ENCODE results near the gene NKD2.

NKD2 gene

DNA sequence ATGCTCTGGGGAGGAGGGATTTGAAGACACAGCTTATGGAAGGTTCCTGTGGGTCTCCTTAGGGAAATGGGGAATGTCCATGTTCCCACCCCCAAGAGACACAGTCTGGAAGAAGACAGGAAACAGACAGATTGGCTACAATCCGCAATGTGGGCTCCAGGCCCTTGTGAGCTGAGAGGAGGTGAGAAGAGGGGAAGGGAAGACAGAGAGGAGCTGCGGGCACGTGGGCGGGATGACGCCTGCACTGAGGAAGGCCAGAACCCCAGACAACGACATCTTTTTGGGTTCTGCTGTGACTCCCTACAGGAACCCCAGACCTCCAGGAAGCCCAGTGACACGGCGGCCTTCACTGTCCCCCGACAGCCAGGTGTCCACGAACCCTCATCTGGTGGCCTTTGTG is 29.9 kb upstream of the NKD2 start:
- DNase-seq (ENCODE audit: low read depth, low spot score), result no peak

DNA sequence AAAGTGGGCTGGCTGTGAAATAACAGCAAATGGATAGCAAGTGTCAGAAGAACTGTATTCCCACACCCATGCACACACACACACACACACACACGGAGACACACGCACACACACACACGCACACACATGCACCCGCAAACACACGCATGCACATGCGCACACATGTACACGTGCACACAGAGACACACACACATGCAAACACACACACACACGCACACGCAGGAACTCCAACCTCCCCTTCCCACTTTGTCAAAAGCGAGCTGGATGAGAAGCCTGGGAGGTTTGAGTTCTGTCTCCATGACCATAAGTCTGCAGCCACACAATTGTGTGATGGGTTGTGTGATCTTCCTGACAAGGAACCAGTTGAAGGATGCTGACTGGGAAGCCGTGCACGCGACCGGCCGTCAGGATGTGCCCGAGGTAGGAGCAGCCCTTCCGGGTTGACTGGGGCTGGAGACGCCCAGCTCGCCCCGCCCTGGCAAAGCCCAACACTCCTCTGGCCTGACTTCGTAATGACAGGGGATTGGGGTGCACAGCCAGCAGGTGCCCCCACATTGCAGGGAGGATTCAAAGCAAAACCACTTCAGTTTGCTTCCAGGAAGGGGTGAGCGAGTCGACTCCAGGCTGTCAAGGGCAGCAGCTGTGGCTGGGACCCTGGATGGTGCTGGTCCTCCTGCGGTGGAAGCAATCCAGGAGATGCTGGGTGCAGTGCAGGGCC is 29.3 kb upstream of the NKD2 start:
- no peak for DNase-seq (ENCODE audit: low read depth, low spot score)

DNA sequence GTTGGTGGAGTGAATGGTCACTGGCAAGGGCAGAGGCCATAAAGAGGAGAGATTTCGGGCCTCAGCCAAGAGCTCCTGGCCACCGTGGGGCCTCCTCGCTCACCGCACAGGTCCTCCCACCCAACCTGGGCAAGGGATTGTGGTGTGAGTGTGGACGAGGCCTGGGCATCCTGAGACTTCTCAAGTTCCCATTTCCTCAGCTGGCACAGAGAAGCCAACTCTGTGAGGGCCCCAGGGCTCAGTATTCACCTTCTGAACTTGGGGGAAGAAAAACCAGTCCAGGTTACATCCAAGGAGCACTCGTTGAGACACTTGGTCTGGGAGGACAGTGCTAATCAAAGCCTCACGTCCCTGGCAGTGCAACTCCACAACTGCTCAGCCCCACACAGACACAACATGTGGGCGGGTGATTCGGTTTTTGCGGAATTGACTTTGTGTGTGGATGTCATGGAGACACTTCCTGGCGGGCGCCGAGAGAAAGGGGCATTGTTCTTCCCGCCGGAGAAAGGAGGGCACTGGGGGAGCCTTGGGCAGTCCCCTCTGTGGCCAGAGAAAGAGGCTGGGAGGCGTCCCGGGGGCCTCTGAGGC is 28.5 kb upstream of the NKD2 start:
- DNase-seq (ENCODE audit: low read depth, low spot score), result peak; percentile 62

DNA sequence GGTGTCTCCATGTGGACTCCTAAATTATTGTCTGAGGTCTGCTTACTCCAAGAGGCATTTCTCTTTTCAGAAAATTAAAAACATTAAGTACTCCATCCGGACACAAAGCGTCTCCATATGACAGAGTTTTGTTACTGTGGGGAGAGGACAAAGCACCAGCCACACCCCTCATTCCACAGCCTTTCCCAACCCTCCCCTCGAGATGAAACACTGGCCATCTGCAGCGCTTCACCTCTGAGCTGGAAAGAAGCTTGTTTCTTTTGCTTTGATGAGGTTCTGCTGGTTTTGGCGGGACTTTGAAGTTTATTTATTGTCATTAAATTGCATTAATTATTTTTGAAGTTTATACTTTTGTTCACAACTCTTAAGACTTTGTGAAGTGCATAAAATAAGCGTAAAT is 27.6 kb upstream of the NKD2 start:
- peak; percentile 60 for DNase-seq (ENCODE audit: low read depth, low spot score)

DNA sequence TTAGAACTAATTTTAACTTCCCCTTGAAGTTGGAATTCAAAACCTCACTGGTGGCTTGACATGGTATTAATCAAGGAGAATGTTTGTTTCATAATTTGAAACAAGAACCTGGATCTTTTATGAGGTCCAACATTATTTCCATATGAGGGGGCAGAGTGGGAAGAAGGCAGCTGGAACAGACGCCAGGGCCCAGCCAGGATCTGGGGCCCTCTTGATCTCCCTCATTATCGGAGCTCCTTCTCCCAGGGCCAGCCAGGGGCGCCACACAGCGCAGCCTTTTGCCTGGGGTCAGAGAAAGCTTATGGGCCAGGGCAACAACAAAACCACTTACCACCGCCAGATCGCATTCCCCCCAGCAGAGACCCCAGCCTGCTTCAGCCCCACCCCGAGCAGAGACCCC is 27.1 kb upstream of the NKD2 start:
- no peak for DNase-seq (ENCODE audit: low read depth, low spot score)

DNA sequence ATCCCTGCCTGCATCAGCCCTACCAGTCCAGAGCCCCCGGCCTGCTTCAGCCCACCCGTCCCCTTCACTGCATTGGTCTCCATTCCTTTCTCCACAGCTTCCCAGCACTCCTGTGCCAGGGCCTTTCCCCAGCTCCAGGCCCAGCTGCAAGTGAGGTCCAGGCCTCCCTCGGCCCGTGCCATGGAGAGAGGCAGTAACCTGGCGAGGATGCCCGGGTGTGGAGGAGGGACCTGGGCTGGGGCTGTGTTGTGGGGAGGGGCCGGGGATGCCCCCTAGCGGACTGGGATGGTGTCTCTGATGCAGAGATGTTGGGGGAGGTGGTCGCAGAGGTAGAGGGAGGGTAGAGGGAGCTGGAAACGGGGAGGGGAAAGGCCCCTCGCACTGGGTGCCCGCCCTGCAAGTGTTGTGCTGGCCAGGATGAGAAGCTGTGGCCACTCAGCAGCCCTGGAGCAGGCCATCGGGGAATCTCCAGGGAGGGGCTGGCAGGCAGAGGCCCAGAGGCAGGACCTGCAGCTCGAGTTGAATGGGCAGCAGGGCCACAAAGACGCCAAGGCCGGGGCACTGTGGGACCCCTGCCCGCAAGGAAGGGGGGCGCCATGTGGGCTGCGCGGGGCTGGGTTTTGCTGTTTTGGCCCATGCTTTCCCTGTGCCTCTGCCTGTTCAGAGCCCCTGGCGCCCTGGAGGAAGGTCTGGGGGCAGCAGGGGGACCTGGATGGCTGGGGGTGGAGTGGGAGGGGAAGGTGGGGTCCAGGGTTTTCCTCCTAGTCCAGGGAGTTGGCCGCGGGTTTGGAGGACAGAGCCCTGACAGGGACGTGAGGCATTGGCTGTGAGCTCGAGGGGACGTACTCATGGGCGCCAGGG is 26.0 kb upstream of the NKD2 start:
- no peak for DNase-seq (ENCODE audit: low read depth, low spot score)

DNA sequence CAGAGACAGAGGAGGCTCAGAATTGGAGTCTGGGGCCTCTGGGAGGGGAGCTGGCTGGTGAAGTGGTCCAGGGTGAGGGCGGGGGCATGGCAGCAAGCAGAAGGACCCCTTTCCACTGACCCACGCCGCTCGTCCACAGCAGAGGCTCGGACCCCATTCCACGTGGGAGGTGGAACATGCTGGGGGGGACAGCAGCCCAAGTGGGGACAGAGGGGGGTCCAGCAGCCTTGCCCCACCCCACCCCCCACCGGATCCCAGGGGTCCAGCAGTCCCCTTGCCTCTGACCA is 25.4 kb upstream of the NKD2 start:
- DNase-seq (ENCODE audit: low read depth, low spot score), result no peak

DNA sequence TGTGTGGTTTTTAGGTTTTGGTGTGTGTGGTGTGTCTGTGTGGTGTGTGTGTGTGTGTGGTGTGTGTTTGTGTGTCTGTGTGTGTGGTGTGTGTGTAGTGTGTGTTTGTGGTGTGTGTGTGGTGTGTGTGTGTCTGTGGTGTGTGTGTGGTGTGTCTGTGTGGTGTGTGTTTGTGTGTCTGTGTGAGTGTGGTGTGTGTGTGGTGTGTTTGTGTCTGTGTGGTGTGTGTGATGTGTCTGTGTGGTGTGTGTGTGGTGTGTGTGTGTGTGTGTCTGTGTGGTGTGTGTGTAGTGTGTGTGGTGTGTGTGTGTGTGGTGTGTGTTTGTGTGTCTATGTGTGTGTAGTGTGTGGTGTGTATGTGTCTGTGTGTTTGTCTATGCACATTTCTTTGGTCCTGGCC is 25.0 kb upstream of the NKD2 start:
- DNase-seq (ENCODE audit: low read depth, low spot score), result no peak

DNA sequence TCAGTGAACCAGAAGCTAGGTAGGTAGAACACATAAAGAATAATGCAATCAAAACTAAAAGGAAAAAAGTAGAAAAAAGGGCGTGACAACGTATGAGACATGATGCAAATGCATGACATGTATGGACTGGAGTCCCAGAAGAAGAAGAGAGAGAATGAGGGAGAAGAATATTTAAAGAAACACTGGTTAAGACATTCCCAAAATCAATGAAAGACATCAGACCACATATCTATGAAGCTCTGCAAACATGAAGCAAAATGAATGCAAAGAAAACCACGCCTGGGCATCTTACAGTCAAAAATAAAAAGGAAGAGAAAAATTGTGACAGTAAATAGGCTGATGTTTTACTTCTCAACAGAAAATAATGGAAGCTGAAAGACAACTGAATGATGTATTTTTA is 23.8 kb upstream of the NKD2 start:
- DNase-seq (ENCODE audit: low read depth, low spot score), result no peak

DNA sequence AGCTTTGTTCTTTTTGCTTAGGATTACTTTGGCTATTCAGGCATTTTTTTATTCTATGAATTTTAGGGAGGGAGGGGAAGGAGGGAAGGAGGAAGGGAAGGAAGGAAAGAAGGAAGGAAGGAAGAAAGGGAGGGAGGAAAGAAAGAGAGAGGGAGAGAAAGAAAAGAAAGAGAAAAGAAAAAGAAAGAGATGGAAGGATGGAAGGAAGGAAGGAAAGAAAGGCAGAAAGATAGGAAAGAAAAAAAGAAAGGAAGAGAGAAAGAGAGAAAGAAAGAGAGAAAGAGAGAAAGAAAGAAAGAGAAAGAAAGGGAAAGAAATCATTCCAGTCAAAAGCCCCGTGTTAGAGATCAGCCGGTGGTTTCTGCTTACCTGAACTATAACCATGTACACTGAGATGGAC is 20.8 kb upstream of the NKD2 start:
- DNase-seq (ENCODE audit: low read depth, low spot score), result no peak

DNA sequence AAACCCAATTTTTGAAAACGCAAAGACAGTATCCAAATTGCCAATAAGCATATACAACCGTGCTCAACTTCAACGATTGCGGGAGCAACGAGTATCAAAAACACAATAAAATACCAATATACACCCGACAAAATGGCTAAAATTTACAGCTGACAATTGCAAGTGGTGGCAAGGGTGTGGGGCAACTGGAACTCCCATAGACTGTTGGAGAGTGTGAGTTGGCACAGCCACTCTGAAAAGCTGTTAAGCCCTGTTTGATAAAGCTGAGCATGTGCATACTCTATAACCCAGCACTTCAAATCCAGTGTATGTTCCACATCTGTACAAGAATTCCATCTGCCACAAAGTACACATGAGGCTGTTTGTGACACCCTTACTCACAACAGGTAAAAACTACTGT is 20.3 kb upstream of the NKD2 start:
- DNase-seq (ENCODE audit: low read depth, low spot score), result no peak

DNA sequence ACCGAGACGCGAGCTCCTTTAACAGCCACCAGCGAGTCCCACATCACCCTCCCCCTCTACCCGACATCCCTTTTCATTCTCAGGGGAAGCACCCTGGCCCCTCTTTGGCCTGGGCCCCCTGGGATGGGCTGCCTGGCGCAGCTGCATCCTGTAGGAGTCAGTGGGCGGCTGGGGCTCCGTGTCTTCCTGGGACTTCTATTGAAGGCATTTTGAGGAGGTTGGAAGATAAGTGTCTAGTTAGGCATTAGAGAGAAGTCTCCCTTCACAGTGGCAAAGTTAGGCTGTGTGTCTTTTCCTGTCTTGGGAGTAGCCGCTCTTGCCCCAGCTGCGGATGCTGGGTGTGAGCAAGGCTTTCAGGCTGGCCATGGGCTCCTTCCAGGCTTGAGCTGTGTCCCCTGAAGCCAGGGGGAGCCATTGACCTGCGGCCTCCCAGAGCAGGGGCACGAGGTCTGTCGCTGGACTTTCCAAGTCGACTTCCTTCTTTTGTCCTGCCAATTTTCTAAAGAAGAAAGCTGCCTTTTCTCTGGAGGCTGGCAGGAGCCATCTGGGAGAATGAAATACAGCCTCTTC is 18.6 kb upstream of the NKD2 start:
- DNase-seq (ENCODE audit: low read depth, low spot score), result no peak

DNA sequence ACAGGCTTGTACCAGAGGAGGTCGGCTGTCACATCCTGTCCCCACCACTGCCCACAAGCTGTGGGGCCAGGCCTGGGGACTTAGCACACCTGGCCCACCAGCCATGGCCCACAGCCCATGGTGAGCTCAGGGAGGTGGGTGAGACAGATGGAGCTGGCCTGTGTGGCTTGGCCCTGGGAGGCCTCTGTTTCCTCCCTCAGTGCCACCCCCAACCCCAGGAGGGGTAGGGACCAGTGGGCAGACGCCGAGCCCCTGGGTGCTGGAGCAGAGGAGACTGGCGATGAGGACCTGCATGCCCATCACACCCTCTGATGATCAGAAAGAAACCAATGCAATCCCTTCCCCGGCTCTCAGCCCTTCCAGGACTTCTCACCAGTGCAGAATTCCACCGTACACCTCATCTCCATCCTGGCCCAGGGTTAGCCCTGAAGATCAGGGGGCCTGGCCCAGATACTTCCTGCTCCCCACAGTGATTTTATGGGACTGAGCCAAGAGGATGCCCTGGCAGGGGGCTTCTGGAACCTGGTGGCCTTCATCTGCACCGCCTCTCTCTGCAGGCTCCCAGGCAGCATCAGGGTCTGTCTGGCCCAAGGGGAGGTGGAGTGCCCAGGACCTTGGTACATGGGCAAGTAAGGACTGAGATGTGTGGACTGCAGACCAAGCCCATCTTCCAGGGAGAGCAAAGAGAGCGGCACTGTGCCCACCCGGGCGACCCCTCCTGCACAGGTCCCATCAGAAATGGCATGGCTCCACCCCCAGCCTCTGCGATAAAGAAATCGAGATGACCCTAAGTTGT is 16.9 kb upstream of the NKD2 start:
- no peak for DNase-seq (ENCODE audit: low read depth, low spot score)

DNA sequence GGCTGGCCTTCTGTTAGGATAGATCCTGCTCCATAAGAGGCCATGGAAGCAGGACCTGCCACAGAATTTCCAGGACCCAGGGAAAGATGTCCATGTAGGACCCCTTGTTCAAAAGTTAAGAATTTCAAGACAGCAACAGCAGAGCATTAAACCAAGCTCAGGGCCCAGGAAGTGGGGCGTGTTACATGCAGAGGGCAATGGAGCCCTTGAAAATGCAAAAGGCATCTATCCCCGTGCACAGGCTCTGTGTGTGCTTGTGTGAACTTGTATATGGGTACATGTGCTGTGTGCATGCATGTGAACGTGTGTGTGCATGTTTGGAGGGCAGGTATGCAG is 14.4 kb upstream of the NKD2 start:
- DNase-seq (ENCODE audit: low read depth, low spot score), result no peak

DNA sequence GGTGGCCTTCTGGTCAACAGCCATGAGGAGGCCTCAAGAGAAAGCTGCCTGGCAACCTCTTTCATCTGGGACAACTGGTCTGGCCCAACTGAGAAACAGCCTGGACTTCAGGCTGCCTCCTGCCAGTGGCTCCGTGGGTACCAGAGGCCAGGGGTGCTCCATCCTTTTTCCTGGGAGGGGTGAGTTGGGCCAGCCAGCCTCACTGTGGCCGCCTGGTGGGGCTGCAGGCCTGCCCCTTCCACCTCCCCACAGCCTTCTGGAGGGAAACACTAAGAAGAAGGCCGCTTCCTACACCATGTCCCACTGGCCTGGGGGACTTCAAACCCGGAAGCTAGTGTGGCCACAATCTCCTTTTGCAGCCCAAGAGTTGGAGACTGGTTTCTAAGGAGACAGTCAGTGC is 13.8 kb upstream of the NKD2 start:
- no peak for DNase-seq (ENCODE audit: low read depth, low spot score)

DNA sequence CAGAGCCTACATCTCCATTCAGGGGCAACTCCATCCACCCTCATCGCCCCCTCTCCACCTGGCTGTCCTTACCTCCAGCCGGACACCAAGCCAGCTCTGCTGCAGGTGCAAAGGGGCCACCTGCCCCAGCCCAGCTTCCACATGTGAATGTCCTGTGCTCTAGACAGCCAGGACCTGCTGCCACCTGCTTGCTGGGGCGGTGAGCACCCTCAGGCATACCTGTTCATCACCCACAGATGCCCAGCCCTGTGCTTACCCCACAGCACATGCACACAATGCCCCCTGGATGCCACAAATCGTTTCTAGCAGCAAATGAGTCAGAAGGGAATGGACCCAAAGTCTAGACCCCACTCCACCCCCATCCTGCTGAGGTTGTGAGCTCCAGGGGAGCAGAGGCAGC is 13.3 kb upstream of the NKD2 start:
- DNase-seq (ENCODE audit: low read depth, low spot score), result no peak

DNA sequence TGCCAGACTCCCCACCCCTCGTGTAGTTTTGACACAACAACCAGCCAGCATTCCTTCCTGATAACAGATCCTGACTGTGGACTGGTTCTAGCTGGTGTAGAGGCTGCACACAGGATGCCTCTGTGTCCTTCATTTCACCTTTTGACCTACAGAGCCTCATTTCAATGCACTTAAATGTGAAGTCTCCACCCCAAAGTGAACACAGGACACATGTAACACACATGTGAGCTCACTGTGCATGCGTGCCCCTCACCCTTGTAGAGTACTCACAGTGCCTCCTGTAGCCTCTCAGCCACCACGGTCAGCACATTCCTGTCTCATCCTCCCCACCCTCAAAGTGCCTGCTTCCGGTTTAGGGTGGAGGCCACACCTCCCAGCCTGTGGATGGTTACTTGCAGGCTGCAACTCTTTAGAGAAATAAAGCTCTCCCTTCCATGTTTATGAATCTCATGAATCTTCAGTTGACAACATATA is 11.6 kb upstream of the NKD2 start:
- peak; percentile 23 for DNase-seq (ENCODE audit: low read depth, low spot score)

DNA sequence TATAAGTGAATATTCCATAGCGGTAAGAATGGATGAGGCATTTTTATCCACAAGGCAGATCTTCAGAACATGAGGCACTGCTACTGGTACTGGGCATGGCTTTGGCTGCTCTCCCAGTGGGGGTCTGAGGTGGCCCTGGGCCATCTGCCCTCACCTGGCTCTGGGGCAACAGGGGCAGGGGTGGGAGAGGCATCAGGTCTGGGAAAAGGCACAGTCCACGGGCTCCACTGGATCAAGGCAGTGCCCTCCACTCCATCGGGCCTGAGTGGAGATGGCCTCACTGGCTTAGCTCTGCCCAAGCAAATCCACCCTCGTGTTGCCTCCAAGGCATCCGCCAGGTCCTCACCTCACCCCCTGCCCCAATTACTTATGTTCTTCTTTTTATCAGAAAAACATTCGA is 10.9 kb upstream of the NKD2 start:
- DNase-seq (ENCODE audit: low read depth, low spot score), result no peak

DNA sequence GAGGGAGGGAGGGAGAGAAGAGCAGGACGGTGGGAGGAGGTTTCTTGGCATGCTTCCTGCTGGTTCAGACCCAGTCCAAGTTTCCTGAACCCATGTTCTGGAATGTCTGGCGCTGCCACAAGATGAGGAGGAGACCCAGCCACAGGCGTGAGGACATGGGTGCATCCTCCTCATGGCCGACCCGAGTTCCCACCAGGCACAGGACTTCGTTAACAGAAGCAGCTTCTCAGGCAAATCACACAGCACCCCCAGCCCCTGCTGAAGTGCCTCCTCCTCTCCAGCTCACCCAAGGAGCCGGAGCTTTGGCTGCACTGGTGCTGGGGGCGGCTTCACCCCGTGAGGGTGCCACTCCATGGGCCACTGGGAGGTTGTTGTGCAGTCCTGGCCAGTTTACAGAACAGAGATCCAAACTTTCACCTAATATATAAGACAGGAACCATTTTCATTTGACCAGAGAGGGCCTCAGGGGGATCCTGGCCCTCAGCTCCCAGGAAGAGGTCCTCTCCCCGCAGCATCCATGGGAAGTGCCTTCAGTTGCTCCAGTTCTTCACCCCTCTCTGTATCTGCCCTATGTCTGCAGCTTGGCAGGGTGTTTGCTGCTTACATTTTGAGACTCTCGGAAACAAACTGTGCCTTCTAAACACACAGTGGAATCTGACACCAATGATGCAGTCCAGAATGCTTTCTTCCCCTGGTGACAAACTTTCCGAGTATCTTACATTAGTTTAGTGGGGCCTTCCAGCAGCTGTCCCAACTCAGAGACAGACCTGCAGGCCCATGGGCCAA is 10.2 kb upstream of the NKD2 start:
- no peak for DNase-seq (ENCODE audit: low read depth, low spot score)

DNA sequence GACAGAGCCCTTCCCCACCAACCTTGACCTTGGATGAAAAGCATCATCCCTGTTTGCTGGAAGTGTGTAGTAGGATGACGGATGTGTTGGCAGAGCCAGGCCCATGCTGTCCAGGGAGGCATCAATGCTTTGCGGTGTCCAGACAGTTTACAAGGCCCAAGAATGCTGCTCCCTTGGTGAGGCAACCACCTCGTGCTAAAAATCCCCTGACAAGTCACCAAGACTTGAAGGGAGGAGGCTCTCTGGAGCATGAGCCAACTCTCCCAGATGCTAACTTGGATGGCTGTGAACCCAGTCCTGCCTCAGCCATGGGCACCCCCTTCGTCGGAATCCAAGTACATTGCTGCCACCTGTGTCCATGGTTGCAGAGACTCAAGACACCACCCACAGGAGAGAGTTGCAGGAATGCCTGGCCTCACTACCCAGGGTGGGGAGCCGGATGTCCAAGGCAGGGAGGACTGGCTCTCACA is 9.5 kb upstream of the NKD2 start:
- DNase-seq (ENCODE audit: low read depth, low spot score), result no peak

DNA sequence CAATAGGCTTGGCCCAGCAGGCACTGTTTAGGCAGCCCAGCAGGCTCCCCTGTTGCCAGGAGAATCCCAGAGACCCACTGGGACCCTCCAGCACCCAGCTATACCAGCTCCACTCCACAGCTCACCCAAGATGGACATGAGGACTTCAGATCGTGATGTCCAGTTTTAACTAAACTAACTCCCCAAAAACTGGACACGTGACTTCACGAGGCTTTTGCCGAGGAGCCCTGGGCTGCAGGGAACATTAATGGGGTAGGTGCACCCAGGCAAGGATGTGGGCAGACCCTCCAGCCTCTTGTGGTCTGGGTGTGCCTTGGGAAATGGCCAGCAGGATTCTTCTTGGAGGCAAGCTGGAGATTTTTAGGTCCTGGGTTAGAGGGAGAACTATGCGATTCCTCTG is 8.9 kb upstream of the NKD2 start:
- DNase-seq (ENCODE audit: low read depth, low spot score), result no peak

All from astrocyte of the hippocampus (primary cell).